ENCODE results near the gene KRTAP10-8.

GRCh38 chr21:44606495-44606894, 5.4 kb upstream of the KRTAP10-8 start:
- no peak for TF ChIP-seq SNAI2 (CRISPR knock-in tag; IDR thresholded peaks at IDR 0.05)
- TF ChIP-seq ZFP3 (CRISPR knock-in tag; IDR thresholded peaks at IDR 0.05) = no peak

All from SK-N-SH treated with all-trans-retinoic acid at 6 μM for 48 hours (cell line).